Measurements from ENCODE around the gene SFSWAP. TPM values are rescaled to one million over a fixed set of nuclear protein-coding genes. Genes with fewer than 3 reads are reported as not detected.

The SFSWAP gene
- total and polyA plus RNA-seq, 2 of the 13 experiments (the other 11 are each of a cell fraction or from before 2014, with no cell fraction given): 17.1 to 27.7 TPM

DNA sequence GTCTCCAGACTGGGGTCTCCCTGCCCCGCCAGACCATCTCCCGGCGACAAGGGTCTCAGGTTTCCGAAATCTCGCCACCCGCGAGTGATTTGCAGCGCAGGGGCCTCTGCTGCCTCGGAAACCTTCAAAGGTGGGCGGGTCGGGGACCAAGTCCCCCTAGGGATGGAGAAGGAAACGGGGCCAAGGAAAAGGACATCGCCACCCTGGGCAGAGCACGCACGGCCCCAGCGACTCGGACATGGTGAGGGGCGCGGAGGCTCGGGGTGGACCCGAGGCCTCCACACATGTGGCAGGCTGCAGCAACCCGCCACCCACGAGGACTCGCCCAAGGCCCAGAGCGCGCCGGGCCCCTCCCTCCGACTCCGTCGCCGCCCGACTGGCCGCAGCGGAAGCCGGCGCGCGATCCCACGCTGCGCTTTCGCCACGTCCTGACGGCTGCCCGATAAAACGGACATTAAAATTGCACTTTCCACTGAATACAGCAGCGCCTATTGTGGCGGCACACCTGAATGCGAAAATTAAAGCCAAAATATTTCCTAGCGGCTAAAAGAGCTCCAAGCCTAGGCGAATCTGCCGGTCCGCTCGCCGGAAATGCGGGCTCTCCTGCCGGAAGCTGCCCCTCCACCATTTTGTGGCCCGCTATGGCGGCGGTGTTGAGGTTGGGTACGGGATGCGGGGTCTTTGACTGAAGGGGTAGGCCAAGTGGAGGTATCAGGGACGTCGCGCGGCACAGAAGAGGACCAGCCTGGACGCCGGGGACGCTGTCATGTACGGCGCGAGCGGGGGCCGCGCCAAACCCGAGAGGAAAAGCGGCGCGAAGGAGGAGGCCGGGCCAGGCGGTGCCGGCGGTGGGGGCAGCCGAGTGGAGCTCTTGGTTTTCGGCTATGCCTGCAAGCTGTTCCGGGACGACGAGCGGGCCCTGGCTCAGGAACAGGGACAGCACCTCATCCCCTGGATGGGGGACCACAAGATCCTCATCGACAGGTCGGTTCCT, at the start of gene SFSWAP (continued):
- TF ChIP-seq ZNF430 (CRISPR knock-in tag; IDR thresholded peaks at IDR 0.05) (peak; percentile 79), MEIS1 (CRISPR knock-in tag; IDR thresholded peaks at IDR 0.05; ENCODE audit: borderline replicate concordance) (0 out of 2 replicates have a peak, but pooled peaks have one; percentile 70), TBX2 (CRISPR knock-in tag; IDR thresholded peaks at IDR 0.05; ENCODE audit: borderline replicate concordance) (peak; percentile 66), GPBP1L1 (CRISPR knock-in tag; IDR thresholded peaks at IDR 0.05) (no peak), MIER2 (CRISPR knock-in tag; IDR thresholded peaks at IDR 0.05) (no peak), HNF4G (IDR thresholded peaks at IDR 0.05; ENCODE audit: borderline replicate concordance, low read depth, low read length) (no peak), HNF4G (CRISPR knock-in tag; IDR thresholded peaks at IDR 0.05; ENCODE audit: borderline replicate concordance, low read depth) (peak; percentile 17; the same call in 1 of the 2 replicates), ZKSCAN5 (CRISPR knock-in tag; IDR thresholded peaks at IDR 0.05) (no peak), ZBTB46 (CRISPR knock-in tag; IDR thresholded peaks at IDR 0.05; ENCODE audit: borderline replicate concordance) (no peak), ZNF615 (CRISPR knock-in tag; IDR thresholded peaks at IDR 0.05; ENCODE audit: borderline replicate concordance) (0 out of 2 replicates have a peak, but pooled peaks have one; percentile 32), RFX5 (IDR thresholded peaks at IDR 0.05; ENCODE audit: low read depth, low read length) (no peak), ZFP62 (CRISPR knock-in tag; IDR thresholded peaks at IDR 0.05) (no peak), PAF1 (CRISPR knock-in tag; IDR thresholded peaks at IDR 0.05) (no peak), SNRNP70 (IDR thresholded peaks at IDR 0.05; ENCODE audit: low read depth, low read length) (no peak), ZNF24 (IDR thresholded peaks at IDR 0.05) (no peak), PRPF4 (IDR thresholded peaks at IDR 0.05; ENCODE audit: low read depth, low read length, poor library complexity, severe bottlenecking) (no peak), REXO4 (CRISPR knock-in tag; IDR thresholded peaks at IDR 0.05; ENCODE audit: borderline replicate concordance) (no peak), HOXA9 (CRISPR knock-in tag; IDR thresholded peaks at IDR 0.05; ENCODE audit: borderline replicate concordance) (no peak), NFE2L1 (CRISPR knock-in tag; IDR thresholded peaks at IDR 0.05; ENCODE audit: borderline replicate concordance) (no peak)
- TF ChIP-seq, protein P1, sequence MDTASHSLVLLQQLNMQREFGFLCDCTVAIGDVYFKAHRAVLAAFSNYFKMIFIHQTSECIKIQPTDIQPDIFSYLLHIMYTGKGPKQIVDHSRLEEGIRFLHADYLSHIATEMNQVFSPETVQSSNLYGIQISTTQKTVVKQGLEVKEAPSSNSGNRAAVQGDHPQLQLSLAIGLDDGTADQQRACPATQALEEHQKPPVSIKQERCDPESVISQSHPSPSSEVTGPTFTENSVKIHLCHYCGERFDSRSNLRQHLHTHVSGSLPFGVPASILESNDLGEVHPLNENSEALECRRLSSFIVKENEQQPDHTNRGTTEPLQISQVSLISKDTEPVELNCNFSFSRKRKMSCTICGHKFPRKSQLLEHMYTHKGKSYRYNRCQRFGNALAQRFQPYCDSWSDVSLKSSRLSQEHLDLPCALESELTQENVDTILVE (CRISPR knock-in tag; IDR thresholded peaks at IDR 0.05): peak; percentile 78; the same call in 1 of the 2 replicates
- TF ChIP-seq, protein P2, sequence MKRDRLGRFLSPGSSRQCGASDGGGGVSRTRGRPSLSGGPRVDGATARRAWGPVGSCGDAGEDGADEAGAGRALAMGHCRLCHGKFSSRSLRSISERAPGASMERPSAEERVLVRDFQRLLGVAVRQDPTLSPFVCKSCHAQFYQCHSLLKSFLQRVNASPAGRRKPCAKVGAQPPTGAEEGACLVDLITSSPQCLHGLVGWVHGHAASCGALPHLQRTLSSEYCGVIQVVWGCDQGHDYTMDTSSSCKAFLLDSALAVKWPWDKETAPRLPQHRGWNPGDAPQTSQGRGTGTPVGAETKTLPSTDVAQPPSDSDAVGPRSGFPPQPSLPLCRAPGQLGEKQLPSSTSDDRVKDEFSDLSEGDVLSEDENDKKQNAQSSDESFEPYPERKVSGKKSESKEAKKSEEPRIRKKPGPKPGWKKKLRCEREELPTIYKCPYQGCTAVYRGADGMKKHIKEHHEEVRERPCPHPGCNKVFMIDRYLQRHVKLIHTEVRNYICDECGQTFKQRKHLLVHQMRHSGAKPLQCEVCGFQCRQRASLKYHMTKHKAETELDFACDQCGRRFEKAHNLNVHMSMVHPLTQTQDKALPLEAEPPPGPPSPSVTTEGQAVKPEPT (CRISPR knock-in tag; IDR thresholded peaks at IDR 0.05; ENCODE audit: low read depth): no peak
